ENCODE measurements around the gene USP48.

The USP48 gene

DNA sequence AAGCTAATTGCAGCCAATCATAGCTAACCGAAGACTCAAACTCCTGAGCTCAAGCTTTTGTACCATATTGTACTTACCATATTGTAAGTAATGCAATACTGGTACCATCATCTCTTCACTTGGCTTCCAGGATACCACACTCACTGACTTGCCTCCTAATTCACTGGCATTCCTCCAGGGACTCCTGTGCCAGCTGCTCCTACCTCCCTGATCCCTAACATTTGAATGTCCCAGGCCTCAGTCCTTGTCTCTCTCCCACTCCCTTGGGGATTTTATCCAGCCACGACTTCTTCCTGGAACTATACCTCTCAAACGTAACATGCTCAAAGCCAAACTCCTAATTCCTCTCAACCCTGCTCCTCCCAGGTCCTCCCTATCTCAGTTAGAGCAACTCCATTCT, 33.8 kb downstream of the USP48 start:
- DNase-seq (ENCODE audit: low read depth): no peak

DNA sequence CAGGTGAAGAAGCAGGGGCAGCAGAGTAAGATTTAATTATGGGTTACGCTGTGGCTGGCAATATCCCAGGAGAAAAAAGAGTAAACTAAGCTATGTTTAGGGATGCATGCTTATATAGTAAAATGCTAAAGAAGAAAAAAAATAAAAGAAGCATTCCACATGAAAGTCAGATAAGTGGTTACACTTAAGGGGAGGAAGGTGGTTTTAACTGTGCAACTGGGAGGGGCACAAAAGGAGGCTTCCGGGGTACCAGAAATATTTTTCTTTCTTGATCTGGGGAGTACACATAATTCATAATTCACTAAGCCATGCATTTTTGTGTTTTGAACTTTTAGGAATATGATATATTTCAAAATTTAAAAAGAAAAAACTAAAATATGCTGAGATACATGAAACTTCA, 39.5 kb downstream of the USP48 start:
- no peak for DNase-seq (ENCODE audit: low read depth)

DNA sequence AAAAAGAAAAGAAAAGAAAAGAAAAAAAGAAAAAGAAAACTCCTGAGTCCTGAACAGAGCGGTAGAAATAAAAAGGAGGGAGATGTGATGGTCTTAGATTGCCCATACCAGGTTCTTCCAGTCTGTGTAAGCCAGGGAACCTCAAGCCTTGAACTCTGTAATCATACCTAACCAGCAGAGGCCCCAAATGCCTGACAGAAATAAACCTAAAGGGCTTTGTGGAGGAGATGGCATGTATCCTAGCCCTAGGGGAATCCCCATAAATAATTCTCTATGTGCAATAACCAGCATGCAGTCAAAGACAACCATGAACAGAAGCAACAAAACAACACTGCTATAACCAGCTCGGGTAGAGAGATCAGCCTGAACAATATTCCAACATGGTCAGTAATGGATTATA, 40.4 kb downstream of the USP48 start:
- no peak for DNase-seq (ENCODE audit: low read depth)

DNA sequence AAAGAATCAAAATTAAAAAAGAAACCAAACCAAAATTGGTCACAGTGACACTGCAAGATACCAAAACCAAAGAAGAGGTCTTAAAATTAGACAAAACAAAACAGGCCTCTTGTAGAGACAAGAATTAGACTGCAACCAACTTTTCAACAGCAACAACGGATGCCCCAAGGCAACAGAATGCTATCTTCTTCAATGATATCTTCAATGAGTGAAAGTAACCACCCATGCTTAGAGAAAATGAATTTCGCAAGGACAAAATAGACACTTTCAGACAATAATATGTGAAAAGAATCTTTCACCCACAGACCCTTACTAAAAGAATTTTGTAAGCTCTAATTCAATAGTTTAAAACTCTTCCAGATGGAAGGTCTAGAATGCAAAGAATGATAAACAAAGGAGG, 41.7 kb downstream of the USP48 start:
- no peak for DNase-seq (ENCODE audit: low read depth)

DNA sequence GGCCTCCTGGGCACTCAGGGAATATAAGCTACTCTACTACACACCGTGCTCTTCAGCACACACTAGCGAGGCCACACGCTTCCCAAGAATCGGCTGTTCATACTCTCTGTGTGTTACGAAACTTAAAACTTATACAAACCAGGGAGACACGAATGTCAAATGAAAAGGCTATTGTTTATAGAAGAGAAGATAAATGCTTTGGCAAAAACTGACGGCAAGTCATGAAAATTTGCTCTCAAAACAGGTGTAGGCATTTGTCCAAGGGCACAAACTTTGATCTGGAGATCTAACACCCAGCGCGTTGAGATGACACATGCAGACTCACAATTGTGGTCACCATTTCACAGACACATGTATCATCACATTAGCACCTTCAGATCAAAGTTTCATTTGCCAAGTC, 46.1 kb downstream of the USP48 start:
- no peak for DNase-seq (ENCODE audit: low read depth)

DNA sequence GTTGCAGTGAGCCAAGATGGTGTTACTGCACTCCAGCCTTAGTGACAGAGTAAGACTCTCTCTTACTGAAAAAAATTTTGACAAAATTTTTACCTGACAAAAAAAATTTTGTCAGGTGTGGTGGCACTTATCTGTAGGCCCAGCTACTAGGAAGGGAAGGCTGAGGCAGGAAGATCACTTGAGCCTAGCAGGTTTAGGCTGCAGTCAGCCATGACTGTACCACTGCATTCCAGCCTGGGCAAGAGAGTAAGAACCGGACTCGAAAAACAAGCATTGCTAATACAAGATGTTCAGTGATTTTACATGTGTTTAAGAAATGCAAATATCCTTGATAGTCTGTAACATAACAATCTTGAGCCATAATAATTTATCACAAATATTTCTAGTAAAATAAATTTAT, 46.9 kb downstream of the USP48 start:
- DNase-seq (ENCODE audit: low read depth): no peak

DNA sequence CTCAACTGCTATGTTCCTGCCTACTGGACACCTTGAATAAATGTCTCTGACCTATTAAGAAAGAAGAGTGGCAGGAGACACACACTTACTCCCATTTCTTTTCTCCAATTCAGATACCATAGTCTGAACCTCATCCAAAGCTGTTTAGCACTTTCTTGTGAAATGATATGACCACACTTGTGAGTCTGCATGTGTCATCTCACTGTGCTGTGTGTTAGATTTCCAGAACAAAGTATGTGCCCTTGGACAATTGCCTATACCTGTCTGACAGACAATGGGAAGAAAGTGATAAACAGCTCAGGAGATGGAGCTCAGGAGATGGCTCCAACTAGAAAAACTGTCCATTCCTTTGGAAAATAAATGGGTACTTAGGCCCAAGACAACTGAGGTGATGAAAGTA, 48.4 kb downstream of the USP48 start:
- DNase-seq (ENCODE audit: low read depth): peak; percentile 2

DNA sequence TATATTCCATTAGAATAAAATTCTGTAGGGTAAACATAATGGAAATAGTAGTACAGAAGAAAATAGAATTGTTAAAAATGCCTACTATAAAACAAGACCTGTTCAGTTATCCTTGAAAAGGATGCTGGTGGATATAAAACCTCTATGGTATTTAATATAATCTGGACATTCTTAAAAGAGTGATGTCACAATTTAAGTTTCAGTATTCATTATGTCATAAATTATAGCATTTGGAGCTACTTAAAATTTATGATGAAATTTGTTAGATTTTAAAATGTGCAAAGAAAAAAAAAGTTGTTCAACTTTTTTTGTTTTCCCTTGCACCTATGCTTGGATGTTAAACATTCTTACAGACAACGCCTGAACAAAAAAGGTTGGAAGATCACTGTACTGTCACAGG, 50.3 kb downstream of the USP48 start:
- DNase-seq (ENCODE audit: low read depth): no peak

DNA sequence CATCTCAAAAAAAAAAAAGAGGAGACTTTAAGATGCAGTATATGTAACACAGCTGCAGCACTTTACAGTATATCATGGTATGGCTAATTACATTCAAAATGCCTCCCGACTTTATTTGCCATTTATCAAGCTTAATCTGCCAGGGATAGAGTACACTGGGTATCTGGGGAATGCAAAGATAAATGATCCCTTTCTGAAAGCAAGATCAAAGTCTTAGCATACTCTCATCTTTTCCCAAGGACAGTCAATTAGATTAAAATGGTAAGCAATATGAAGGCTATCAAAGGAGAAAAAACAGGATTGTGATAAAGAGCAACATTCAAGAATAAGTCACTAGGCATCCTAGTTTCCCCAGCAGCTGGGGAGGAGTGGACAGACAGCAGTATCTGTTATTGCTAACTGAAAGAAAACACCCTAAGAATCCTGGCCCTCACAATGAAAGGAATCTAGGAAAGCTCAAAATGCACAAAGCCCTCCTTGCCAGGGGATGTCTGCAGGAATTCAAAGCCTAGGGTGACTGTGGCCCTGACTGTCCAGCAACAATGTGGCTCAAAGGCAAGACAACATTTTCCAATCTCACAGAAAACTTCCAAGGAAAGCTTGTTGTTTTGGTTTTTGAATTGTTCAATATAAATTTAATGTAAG, 57.1 kb downstream of the USP48 start:
- no peak for DNase-seq (ENCODE audit: low read depth)

DNA sequence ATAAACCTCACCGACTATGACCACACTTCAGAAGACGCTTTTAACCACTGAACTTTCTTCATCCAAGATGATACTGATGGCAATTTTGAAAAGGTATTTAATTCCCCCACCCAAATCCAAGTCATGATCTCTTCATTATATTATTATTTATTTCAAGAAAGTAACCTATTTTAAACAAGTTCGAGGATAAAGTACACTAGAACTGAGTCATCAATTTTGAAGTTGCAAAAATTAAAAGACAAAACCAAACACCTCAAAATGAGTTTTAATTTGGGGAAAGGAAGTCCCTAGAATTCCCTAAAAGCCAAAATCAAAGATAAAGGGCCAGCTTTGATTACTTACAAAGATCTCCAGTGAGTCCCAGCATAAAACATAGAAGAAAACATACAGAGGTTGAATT, 58.4 kb downstream of the USP48 start:
- no peak for DNase-seq (ENCODE audit: low read depth)

DNA sequence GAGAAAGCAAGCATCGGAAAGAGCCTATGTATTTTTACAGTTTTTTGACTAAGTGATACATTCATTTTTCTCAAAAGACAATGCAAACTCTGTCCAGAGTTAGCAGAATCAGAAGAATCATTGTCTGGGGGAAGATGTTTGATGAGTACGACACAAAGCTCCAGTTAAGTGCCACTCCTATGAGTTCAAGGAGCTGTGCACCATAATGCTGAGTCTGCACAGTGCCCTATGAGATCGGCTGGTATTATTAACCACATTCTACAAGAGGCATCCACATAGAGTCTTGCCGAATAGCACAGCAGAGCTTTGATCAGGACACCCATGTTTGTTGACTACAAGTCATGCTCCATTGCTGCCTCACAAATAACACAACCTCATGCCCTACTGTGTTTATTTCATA, 58.9 kb downstream of the USP48 start:
- DNase-seq (ENCODE audit: low read depth): no peak

DNA sequence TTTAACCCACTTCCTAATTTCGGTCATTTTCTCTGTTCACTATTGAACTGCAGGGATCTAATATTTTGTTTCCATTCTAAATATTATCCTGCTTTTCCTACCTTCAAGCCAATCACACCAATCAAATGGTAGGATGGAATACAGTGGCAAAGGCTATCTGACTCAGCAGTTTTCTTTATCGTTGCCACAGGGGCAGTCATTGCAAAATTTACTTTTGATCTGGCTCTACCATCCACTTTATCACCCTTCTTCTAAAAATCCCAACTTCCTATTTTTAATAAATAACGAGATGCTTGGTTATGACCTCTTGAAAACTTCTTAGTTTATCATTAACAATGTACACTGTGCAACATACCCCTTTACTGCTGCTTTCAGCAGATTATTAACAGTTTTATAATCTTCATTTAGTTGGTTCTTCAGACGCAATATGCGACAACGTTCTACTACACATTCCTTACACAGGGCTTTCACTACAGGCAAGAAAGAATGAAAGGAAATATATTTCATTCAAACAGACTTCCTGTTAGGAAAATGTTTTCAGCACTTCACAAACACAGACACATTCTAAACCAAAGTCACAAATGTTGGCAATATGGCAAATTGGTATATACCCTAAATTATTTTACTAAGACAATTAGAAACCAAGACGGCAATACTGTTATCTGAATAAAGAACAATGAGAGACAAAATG, 61.5 kb downstream of the USP48 start:
- no peak for DNase-seq (ENCODE audit: low read depth)

DNA sequence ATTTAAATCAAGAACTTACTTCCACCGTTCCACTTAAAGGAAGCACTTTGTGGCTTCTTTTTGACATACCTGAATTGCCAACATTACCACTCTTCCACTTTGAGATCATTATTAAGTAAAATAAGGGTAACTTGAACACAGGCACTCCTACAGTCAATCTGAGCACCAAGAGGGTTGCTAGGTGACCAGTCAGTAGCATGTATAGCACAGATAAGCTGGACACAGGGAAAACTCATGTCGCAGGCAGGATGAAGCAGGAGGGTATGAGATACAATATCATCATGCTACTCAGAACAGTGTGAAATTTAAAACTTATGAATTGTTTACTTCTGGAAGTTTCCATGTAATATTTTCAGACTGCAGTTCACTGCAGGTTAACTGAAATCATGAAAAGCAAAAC, 66.8 kb downstream of the USP48 start:
- DNase-seq (ENCODE audit: low read depth): no peak

DNA sequence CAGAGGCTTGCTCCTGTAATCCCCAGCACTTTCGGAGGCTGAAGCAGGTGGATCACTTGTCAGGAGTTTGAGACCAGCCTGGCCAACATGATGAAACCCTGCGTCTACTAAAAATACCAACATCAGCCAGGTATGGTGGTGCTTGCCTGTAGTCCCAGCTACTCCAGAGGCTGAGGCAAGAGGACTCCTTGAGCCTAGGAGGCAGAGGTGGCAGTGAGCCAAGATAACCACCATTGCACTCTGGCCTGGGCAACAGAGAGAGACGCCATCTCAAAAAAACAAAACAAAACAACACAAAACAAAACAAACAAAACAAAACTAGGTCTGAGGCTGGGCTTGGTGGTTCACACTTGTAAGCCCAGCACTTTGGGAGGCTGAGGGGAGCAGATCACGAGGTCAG, 75.1 kb downstream of the USP48 start:
- no peak for DNase-seq (ENCODE audit: low read depth)

DNA sequence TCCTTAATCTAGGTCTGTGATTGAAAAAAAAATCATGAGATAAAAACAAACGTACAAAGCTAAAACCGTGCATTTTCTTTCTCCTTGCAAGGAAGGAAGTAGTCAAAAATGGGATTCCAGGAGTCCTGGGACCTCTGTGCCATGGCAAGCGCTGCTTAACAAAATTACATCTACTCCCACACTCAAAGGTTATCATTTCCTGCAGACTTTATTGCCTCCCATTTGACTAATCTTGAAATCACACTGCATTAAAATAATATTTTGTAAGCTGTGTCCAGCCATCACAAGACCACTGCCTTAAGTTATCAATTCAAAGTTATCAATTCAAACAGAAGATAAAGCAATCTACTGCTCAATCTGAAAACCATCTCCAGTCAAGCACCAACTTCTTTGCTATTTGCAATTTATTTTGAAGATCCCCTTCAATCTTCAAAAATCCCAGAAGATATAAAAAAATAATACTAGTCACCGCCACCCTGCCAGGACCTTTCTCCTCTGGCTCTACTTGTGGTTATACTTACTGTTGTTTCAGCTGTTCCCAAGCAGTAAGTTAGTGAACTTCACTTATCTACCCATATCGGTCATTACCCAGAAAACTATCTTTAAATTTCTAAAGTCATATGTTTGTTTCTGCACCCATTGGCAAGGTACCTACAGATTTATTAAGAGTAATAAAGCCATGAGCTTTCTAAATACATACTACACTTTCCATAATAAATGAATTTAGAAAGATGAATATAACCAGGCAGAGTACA, 75.7 kb downstream of the USP48 start:
- DNase-seq (ENCODE audit: low read depth): no peak

DNA sequence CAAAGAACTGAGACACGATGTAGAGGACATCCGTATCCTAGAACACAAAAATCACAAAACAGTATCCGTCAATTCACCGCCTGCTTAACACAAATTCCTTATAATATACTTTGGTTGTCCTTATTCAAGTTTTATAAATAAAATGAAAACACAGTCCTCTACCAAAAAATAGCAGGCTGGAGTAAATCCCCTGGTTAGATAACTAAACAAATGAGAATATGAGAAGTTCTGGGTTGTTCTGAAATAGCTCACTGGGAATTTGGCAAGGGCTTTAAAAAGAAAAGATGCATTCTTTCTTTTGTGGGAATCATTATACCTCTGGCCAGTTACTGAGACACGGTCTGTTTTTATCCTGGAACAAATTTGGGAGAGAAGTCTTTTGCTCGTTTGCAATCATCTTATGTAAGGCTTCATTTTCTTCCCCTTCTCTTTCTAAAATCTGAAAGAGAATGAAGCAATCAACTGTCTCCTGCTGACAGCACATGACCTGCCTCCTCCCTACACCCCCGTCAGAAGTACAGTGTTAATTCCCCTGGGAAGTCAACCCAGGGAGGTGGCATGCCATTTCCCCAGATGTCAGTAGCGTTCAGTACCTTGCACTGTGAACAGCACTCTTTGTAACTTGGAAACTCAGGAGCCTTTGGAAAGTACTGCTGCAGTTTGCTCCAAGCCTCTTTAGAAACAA, 76.7 kb downstream of the USP48 start:
- DNase-seq (ENCODE audit: low read depth): no peak

DNA sequence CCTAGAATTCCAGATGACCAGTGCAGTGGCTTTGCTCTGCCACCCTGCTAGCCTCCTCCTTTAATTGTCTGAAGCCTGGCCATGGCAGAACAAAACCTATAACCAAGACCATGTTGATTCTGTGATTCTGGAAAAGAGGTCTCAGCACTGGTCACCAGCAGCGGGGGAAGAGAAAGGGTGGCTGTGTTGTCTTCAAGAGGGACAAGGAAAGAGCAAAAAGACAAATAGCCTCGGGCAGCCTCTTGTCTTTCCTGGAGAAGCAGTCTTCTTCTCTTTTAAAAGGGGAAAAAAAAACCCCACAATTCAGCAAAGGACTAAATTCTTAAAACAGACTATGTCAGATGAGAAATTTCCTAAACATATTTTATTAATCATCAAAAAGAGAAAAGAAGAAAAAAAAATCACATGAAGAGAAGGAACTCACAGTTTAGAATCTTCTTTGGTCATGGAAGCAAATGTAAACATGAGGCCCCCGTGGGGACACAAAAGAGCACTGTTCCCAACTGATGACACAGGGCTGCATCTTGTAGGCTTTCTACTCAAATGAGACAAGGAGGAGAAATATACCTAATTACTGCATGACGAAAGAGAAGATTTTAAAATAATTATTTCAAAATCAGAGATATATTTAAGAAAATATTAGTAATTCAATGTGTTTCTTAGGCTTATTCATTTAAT, 77.5 kb downstream of the USP48 start:
- no peak for DNase-seq (ENCODE audit: low read depth)

DNA sequence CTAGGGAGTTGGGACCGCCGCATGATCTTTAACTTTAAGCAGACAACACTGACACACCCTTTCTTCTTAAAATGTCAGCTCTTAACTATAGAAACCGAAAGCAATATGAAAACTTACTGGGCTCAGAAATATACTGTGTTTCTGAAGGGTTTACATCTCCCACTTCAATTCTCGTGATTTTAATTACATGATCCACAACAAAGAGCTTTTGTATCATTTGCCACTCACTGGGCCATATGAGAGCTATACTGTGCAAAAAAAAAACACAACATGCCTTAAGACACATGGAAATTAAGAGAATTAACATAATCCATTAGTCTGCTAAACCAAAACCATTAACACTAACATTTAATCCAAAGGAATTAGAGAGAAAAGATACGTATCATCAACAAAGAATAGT, 78.8 kb downstream of the USP48 start:
- DNase-seq (ENCODE audit: low read depth): no peak

DNA sequence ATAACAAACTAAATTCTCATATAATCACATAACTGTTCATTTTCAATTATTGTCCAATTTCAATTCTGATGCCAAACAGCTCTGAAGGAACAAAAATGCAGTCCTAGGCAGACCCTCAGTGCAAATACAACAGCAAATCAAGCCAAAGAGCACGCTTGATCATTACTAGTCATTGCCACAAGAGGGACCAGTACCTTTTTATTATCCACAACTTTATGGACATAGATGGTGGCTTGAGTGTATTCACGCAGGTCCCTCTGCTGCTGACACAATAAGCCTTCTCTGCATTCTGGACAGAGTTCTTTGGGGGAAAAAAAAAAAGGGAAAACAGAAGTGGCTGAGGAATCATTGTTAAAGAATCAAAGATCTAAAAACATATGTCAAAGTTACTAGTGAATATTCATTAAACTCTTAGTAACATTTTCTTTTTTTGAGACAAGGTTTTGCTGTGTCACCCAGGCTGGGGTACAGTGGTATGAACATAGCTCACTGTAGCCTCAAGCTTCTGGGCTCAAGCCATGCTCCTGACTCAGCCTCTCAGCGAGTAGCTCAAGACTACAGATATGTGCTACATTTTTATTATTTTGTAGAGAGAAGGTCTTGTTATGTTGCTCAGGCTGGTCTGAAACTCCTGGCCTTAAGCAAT, 79.5 kb downstream of the USP48 start:
- peak; percentile 11 for DNase-seq (ENCODE audit: low read depth)

DNA sequence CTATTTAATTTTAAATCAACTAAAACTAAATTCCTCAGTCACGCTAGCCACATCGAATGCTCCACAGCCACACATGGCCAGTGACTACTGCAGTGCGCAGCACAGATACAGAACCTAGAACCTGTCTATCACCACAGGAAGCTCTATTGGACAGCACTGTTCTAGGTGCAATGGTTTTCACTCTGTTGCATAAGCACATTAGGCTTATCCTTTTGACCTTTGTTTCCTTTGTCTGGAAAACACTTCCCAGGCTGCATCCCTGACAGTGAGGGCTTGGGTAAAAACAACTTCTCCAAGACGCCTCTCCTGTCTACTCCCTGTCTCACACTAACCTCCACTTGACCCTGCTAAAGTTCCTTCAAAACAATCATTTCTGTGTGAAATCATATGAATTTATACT, 80.2 kb downstream of the USP48 start:
- DNase-seq (ENCODE audit: low read depth): no peak

DNA sequence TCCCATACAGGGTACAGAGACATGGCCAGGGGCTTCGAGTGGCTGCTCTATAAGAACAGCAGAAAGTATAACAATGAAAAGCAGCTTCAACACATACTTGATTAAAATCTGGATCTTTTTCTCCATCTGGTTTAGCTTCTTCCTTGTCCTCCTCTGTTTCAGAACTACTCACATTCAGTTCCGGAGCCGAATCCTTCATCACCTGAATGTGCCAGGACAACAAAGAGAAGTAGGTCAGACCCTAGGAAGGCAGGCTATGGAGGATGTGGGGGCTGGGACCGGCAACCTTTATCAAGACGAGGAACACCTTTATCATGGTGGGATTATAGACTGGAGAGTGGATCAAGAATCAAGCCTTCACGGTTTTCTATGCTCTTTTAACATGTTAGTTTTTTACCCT, 81.5 kb downstream of the USP48 start:
- DNase-seq (ENCODE audit: low read depth): no peak

DNA sequence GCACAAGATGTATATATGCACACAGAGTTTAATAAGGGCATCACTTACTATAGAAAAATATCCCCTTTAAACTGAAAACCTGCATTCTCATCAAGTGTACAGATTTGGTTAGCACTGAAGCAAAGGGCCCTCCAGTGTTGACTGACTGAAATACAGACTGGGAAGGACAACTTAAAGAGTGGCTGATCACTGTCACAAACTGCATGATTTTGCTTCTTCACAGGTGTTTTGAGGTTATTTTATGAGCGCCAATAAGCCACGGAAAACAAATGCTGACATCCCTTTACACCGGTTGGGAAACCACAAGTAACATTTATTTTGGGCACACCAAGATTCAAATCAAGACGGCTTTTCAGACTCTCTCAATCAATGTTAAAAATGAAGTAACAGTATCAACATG, 82.9 kb downstream of the USP48 start:
- no peak for DNase-seq (ENCODE audit: low read depth)

Measured in HS-5 (cell line).